A549 (cell line): ENCODE data around the gene BABAM2. TPM values are rescaled to one million over a fixed set of nuclear protein-coding genes. Genes with fewer than 3 reads are reported as not detected.

Source experiments
- ATAC-seq, 2 experiments: fragments of 200-7000 bp in 1 of 2; fragments of >200 bp in 1 of 2; cut with Nextera tagmentation in 1 of 2; cut with Tn5 transposase in 1 of 2; 3 replicates each; pipeline versions ENCODE4 v1.8.0 to v1.9.1; 2018 to 2020; ENCODE audit warnings: mild to moderate bottlenecking in 1 of 2, moderate library complexity in 1 of 2
- CTCF ChIA-PET: fragments of 300-600 bp; sonication (Branson Sonifier 250); formaldehyde crosslinking; extraction: SDS; loops from one replicate; lab custom pipeline; 2021; ENCODE audit warnings: antibody characterized with exemption, inconsistent platforms; lab: Yijun Ruan, JAX
- POLR2A ChIA-PET: fragments of 350-600 bp; formaldehyde crosslinking; extraction: SDS; loops from one replicate; lab custom pipeline; 2021; ENCODE audit warnings: antibody characterized with exemption, inconsistent platforms; lab: Yijun Ruan, JAX
- DNase-seq, 2 experiments: peaks; one replicate each; pipeline versions ENCODE4 v3.0.0 to v3.0.0-alpha.2; 2011 to 2016; ENCODE audit warnings: low read depth in 1 of 2, low spot score in 1 of 2
- FAIRE-seq: peaks from 2 replicates; lab custom pipeline; 2011; peaks lifted over from hg19 to GRCh38; lab: Jason Lieb, UNC
- H3K27ac ChIP-seq, 2 experiments: fragments of >200 bp; sonication (Bioruptor Twin); formaldehyde crosslinking; 3 replicates each; pipeline ENCODE4 v1.5.1; 2016 to 2017
- H3K4me1 ChIP-seq: fragments of >200 bp; sonication (Bioruptor Twin); formaldehyde crosslinking; 3 replicates; pipeline ENCODE4 v1.6.1; 2016
- H3K4me2 ChIP-seq: fragments of >200 bp; sonication (Bioruptor Twin); formaldehyde crosslinking; 3 replicates; pipeline ENCODE4 v1.6.1; 2016
- H3K4me3 ChIP-seq: fragments of >200 bp; sonication (Bioruptor Twin); formaldehyde crosslinking; 3 replicates; pipeline ENCODE4 v1.5.1; 2016
- H3K9me3 ChIP-seq: fragments of >200 bp; sonication (Bioruptor Twin); formaldehyde crosslinking; 3 replicates; pipeline ENCODE4 v1.6.1; 2016
- CBX8 ChIP-seq: fragments of 200-600 bp; sonication (generic); IDR thresholded peaks from 2 replicates; pipeline ENCODE4 v1.6.1; 2016
- EHF ChIP-seq: fragments of 250-450 bp; sonication (Bioruptor Pico); IDR thresholded peaks from 2 replicates; pipeline ENCODE4 v1.5.0; 2020; ENCODE audit warnings: mild to moderate bottlenecking
- EHMT2 ChIP-seq: fragments of 200-600 bp; sonication (generic); IDR thresholded peaks from 2 replicates; pipeline ENCODE4 v1.6.1; 2016; ENCODE audit warnings: antibody characterized with exemption, low read depth, mild to moderate bottlenecking, moderate library complexity
- EP300 ChIP-seq, 2 experiments: fragments of >200 bp; sonication (Bioruptor Twin); formaldehyde crosslinking; IDR thresholded peaks; 2 replicates in 1 of 2; 3 replicates in 1 of 2; pipeline ENCODE4 v1.6.1; 2016 to 2017
- HDAC2 ChIP-seq: fragments of 200-600 bp; sonication (generic); IDR thresholded peaks from 2 replicates; pipeline ENCODE4 v1.6.1; 2016
- HEYL ChIP-seq: fragments of 250-450 bp; sonication (Bioruptor Pico); IDR thresholded peaks from 2 replicates; pipeline ENCODE4 v1.8.0; 2021; ENCODE audit warnings: mild to moderate bottlenecking, moderate library complexity
- HOXB13 ChIP-seq: fragments of 250-450 bp; sonication (Bioruptor Pico); IDR thresholded peaks from 2 replicates; pipeline ENCODE4 v1.5.0; 2020; ENCODE audit warnings: low read depth, mild to moderate bottlenecking, moderate library complexity
- JUNB ChIP-seq: fragments of >200 bp; sonication (Bioruptor Twin); formaldehyde crosslinking; IDR thresholded peaks from 2 replicates; pipeline ENCODE4 v1.6.1; 2016
- KDM5A ChIP-seq: fragments of 200-600 bp; sonication (generic); IDR thresholded peaks from 2 replicates; pipeline ENCODE4 v1.6.1; 2016; ENCODE audit warnings: antibody characterized with exemption, mild to moderate bottlenecking
- NPAS2 ChIP-seq: fragments of 250-450 bp; sonication (Bioruptor Pico); IDR thresholded peaks from 2 replicates; pipeline ENCODE4 v1.8.0; 2022; ENCODE audit warnings: mild to moderate bottlenecking, moderate library complexity, borderline replicate concordance
- NR3C1 ChIP-seq: fragments of >200 bp; sonication (Bioruptor Twin); formaldehyde crosslinking; IDR thresholded peaks from 3 replicates; pipeline ENCODE4 v1.6.1; 2017
- PHF8 ChIP-seq: fragments of 200-600 bp; sonication (generic); IDR thresholded peaks from 2 replicates; pipeline ENCODE4 v1.6.1; 2016; ENCODE audit warnings: low read depth, mild to moderate bottlenecking, antibody characterized with exemption, moderate library complexity, borderline replicate concordance
- RAD21 ChIP-seq, 2 experiments: fragments of >200 bp in 1 of 2; sonication (Bioruptor Twin) in 1 of 2; formaldehyde crosslinking in 1 of 2; IDR thresholded peaks in 1 of 2; conservative IDR thresholded peaks in 1 of 2; 2 replicates in 1 of 2; 3 replicates in 1 of 2; pipeline ENCODE4 v1.6.1; 2012 to 2018; ENCODE audit warnings: inconsistent platforms in 1 of 2
- RARB ChIP-seq: fragments of 250-450 bp; sonication (Bioruptor Pico); IDR thresholded peaks from 2 replicates; pipeline ENCODE4 v1.8.0; 2021; ENCODE audit warnings: mild to moderate bottlenecking, moderate library complexity
- RCOR1 ChIP-seq: fragments of 150-350 bp; IDR thresholded peaks from 2 replicates; pipeline ENCODE4 v1.6.1; 2014; ENCODE audit warnings: antibody characterized with exemption, low read length, low read depth
- RNF2 ChIP-seq: fragments of 200-600 bp; sonication (generic); IDR thresholded peaks from 2 replicates; pipeline ENCODE4 v1.6.1; 2016; ENCODE audit warnings: low read depth, mild to moderate bottlenecking, antibody characterized with exemption, moderate library complexity, borderline replicate concordance
- SMC3 ChIP-seq: fragments of >200 bp; sonication (Bioruptor Twin); formaldehyde crosslinking; IDR thresholded peaks from 3 replicates; pipeline ENCODE4 v1.6.1; 2018; ENCODE audit warnings: inconsistent platforms
- SREBF2 ChIP-seq: fragments of 450-650 bp; IDR thresholded peaks from 2 replicates; pipeline ENCODE4 v1.6.1; 2014; ENCODE audit warnings: mild to moderate bottlenecking, moderate library complexity
- TP53 ChIP-seq: fragments of 250-450 bp; sonication (Bioruptor Pico); IDR thresholded peaks from 2 replicates; pipeline ENCODE4 v1.5.0; 2021; ENCODE audit warnings: mild to moderate bottlenecking, moderate library complexity
- ZC3H11A ChIP-seq: fragments of 450-650 bp; IDR thresholded peaks from 2 replicates; pipeline ENCODE4 v1.6.1; 2014; ENCODE audit warnings: antibody characterized with exemption, mild to moderate bottlenecking
- ZFP36 ChIP-seq: fragments of 450-650 bp; IDR thresholded peaks from 2 replicates; pipeline ENCODE4 v1.6.1; 2014; ENCODE audit warnings: borderline replicate concordance; ENCODE audit not compliant: partially characterized antibody
- ZNF302 ChIP-seq: fragments of 250-450 bp; sonication (Bioruptor Pico); IDR thresholded peaks from 2 replicates; pipeline ENCODE4 v1.9.0; 2021; ENCODE audit warnings: inconsistent platforms, mild to moderate bottlenecking, moderate library complexity
- WGBS: methylation state at CpG from one replicate; pipeline ENCODE4 v1.1.6; 2017; ENCODE audit errors: missing lambda C conversion rate; 5-methylcytosine and 5-hydroxymethylcytosine counted together
- polyA plus RNA-seq, 4 experiments: library from polyadenylated mRNA; depleted of rRNA in 3 of 4; stranded (reverse); fragments of >200 nt; fragmentation: RNase III in 1 of 4; extraction: RNeasy Plus Mini Kit Qiagen cat#74134 plus additional on column Dnase treatment in 1 of 4; gene quantifications; 2 replicates in 3 of 4; 3 replicates in 1 of 4; pipeline ENCODE4 v1.2.3, GENCODE V29; 2011 to 2017
- TF ChIP-seq, protein P1 (sequence below): IDR thresholded peaks from 2 replicates; pipeline ENCODE4 v1.6.1; 2012
- TF ChIP-seq, protein P2 (sequence below): fragments of 450-650 bp; IDR thresholded peaks from 2 replicates; pipeline ENCODE4 v1.6.1; 2014; ENCODE audit warnings: antibody characterized with exemption
- TF ChIP-seq, protein P3 (sequence below): fragments of >200 bp; sonication (Bioruptor Twin); formaldehyde crosslinking; IDR thresholded peaks from 2 replicates; pipeline ENCODE4 v1.6.1; 2016

The BABAM2 gene
- polyA plus RNA-seq, 2 of the 4 experiments (the other 2 are of a cell fraction) = 53.7 to 78.4 TPM

DNA sequence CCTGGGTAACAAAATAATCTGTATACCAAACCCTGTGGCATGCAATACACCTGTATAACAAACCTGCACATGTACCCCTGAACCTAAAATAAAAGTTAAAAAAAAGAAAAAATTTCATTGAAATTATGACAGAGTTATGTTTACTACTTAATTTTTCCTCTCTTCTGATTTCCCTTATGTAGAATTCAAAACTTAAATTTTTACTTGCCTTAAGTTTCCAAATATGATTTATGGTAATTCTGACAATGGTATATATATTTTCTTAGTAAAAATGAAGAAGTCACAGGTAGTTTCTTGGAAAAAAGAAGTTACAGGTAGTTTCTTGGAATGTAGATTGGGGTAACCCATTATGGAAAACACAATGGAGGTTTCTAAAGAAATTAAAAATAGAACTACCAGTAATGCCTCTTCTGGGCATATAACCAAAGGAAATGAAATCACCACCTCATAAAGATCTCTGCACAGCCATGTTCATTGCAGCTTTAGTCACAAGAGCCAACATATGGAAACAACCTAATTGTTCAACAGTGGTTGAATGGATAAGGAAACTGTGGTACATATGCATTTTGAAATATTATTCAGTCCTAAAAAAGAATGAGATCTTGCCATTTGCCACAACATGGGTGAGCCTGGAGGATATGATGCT lies 164.9 kb downstream of the BABAM2 start:
- H3K27ac ChIP-seq = no peak overlapping the region
- no peaks in the 10 kb centered on the region for H3K9me3 ChIP-seq
- no peak overlapping the region for H3K4me3 ChIP-seq
- ATAC-seq = no peak
- H3K4me1 ChIP-seq = peaks cover 5% of the 10 kb centered on the region; the same call in 1 of the 3 replicates
- ChIA-PET POLR2A (no interaction called here), CTCF (no interaction called here)
- TF ChIP-seq EHF = no peak
- no peak for TF ChIP-seq HEYL (CRISPR knock-in tag)
- no peak for FAIRE-seq
- no peak for DNase-seq
- H3K4me2 ChIP-seq = no peak overlapping the region

DNA sequence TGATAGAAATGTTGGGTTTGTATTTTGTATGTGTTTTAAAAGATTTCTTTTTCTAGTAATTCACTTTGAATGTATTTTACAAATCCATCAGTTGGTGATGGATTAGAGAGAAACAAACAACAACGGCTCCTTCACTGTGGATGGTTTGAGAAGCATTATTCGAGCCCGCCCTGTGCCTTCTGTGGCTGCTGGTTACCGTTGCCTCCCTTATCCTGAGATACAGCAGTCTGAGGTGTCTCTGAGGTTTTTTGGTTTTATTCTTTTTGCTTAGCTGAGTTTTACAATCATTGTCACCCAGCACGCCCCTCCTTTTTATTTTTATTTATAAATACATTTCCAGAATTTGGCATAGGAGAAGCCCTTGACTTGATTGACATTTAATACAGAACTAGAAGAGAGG lies 168.3 kb downstream of the BABAM2 start:
- POLR2A ChIA-PET = no interaction called here
- CTCF ChIA-PET = no interaction called here
- WGBS = 90% methylated on average over 5 of the region's 5 CpGs

DNA sequence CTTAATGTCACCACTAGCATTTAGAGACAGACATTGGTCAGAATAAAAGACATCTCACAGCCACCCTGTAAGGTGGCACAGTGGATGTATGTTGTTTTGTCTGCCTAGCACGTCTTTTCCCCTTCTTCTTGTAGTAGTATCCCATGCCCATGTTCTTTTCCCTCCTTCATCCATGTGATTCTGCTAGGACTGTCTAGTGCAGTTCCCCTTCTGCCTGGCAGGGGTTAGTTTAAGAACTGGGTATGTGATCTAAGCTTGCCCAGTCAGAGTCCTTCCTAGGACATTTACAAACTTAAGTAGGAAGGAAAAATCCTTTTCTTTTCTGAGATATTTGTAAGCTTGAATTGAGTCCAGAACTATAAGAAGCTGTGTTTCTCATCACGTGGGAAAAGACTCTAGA lies 172.3 kb downstream of the BABAM2 start:
- no peak for FAIRE-seq
- peak; percentile 74 to 84; a peak in 5 of 6 replicates for ATAC-seq
- Histone ChIP-seq H3K4me1 (peaks cover 8% of the 10 kb centered on the region; the same call in 1 of the 3 replicates), H3K4me2 (no peak overlapping the region), H3K4me3 (no peak overlapping the region), H3K27ac (peak overlapping the region in 1 of 2 experiments; percentile 51; a peak in 2 of 6 replicates), H3K9me3 (no peaks in the 10 kb centered on the region)
- ChIA-PET CTCF (interaction anchor here (0.6 kb wide), 1 partner anchor 53 kb away, joined by 3 read pairs; no protein-coding TSS in a partner anchor), POLR2A (no interaction called here)
- TF ChIP-seq JUNB (no peak), PHF8 (no peak), SMC3 (no peak), TP53 (CRISPR knock-in tag) (no peak), RCOR1 (no peak), RARB (CRISPR knock-in tag) (no peak), CBX8 (no peak), HOXB13 (CRISPR knock-in tag) (no peak), NPAS2 (CRISPR knock-in tag) (no peak), HDAC2 (no peak), KDM5A (no peak), ZNF302 (CRISPR knock-in tag) (no peak), SREBF2 (no peak), NR3C1 (no peak)
- TF ChIP-seq, protein P1, sequence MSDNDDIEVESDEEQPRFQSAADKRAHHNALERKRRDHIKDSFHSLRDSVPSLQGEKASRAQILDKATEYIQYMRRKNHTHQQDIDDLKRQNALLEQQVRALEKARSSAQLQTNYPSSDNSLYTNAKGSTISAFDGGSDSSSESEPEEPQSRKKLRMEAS = no peak
- TF ChIP-seq, protein P2, sequence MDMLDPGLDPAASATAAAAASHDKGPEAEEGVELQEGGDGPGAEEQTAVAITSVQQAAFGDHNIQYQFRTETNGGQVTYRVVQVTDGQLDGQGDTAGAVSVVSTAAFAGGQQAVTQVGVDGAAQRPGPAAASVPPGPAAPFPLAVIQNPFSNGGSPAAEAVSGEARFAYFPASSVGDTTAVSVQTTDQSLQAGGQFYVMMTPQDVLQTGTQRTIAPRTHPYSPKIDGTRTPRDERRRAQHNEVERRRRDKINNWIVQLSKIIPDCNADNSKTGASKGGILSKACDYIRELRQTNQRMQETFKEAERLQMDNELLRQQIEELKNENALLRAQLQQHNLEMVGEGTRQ = no peak
- TF ChIP-seq, protein P3, sequence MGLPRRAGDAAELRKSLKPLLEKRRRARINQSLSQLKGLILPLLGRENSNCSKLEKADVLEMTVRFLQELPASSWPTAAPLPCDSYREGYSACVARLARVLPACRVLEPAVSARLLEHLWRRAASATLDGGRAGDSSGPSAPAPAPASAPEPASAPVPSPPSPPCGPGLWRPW = no peak
- WGBS = 68% methylated on average over 2 of the region's 2 CpGs
- DNase-seq = no peak

More for the DNA sequence above, 168.3 kb downstream of the BABAM2 start:
- no peak for DNase-seq
- no peak for ATAC-seq
- H3K9me3 ChIP-seq = no peaks in the 10 kb centered on the region
- 0 out of 3 replicates have a peak, but pooled peaks cover 4% of the 10 kb centered on the region for H3K4me1 ChIP-seq
- TF ChIP-seq RNF2 (no peak), EP300 (IDR thresholded peaks at IDR 0.05) (no peak), TP53 (CRISPR knock-in tag) (no peak), SMC3 (no peak), ZC3H11A (no peak), ZFP36 (no peak), EHMT2 (no peak), RAD21 (conservative IDR thresholded peaks at IDR 0.05 in 1 of 2, IDR thresholded peaks at IDR 0.05 in 1 of 2) (no peak), HOXB13 (CRISPR knock-in tag) (no peak)
- H3K4me3 ChIP-seq = no peak overlapping the region
- FAIRE-seq = no peak
- H3K4me2 ChIP-seq = no peak overlapping the region
- no peak overlapping the region for H3K27ac ChIP-seq
